GM06990 (cell line): ENCODE results near the gene PRLR.

Source experiments
- DNase-seq: peaks from one replicate; pipeline ENCODE4 v3.0.0-alpha.2; 2011; ENCODE audit not compliant: insufficient read length; ENCODE audit errors: extremely low read depth
- H3K27me3 ChIP-seq: replicated peaks from 2 replicates; pipeline ENCODE4 v1.6.0; 2011; ENCODE audit warnings: low read length; ENCODE audit not compliant: control insufficient read depth, insufficient read depth
- H3K36me3 ChIP-seq: 2 replicates; pipeline ENCODE4 v1.5.1; 2011; ENCODE audit warnings: low read length; ENCODE audit not compliant: control insufficient read depth, insufficient read depth
- H3K4me3 ChIP-seq: replicated peaks from 2 replicates; pipeline ENCODE4 v1.5.1; 2011; ENCODE audit warnings: low read depth, mild to moderate bottlenecking, control low read depth, low read length
- CTCF ChIP-seq: IDR thresholded peaks from 2 replicates; pipeline ENCODE4 v1.5.1; 2011; ENCODE audit warnings: low read length, control low read depth, mild to moderate bottlenecking, inconsistent platforms; ENCODE audit not compliant: insufficient read depth, poor library complexity, severe bottlenecking

PRLR gene

GRCh38 chr5:35012365-35012764, 217.9 kb downstream of the PRLR start:
- no peak for TF ChIP-seq CTCF
- no peak overlapping the region for H3K4me3 ChIP-seq
- H3K27me3 ChIP-seq = no peaks in the 10 kb centered on the region
- no peak for DNase-seq
- H3K36me3 ChIP-seq = no peaks in the 10 kb centered on the region

GRCh38 chr5:35010676-35011075, 219.6 kb downstream of the PRLR start:
- H3K27me3 ChIP-seq = no peaks in the 10 kb centered on the region
- H3K4me3 ChIP-seq = no peak overlapping the region
- no peaks in the 10 kb centered on the region for H3K36me3 ChIP-seq
- no peak for DNase-seq
- TF ChIP-seq CTCF = no peak

GRCh38 chr5:35009657-35010056, 220.6 kb downstream of the PRLR start:
- TF ChIP-seq CTCF = no peak
- Histone ChIP-seq H3K27me3 (no peaks in the 10 kb centered on the region), H3K36me3 (no peaks in the 10 kb centered on the region), H3K4me3 (no peak overlapping the region)
- no peak for DNase-seq

- no peaks in the 10 kb centered on the region for H3K36me3 ChIP-seq
- no peak for TF ChIP-seq CTCF
- no peak overlapping the region for H3K4me3 ChIP-seq
- DNase-seq = no peak
- H3K27me3 ChIP-seq = no peaks in the 10 kb centered on the region
Measured at GRCh38 chr5:35009019-35009418, 221.3 kb downstream of the PRLR start.

GRCh38 chr5:35004771-35005170, 225.5 kb downstream of the PRLR start:
- Histone ChIP-seq H3K36me3 (no peaks in the 10 kb centered on the region), H3K27me3 (no peaks in the 10 kb centered on the region; the same call in 1 of the 2 replicates), H3K4me3 (no peak overlapping the region)
- TF ChIP-seq CTCF = no peak
- no peak for DNase-seq

- H3K27me3 ChIP-seq = no peaks in the 10 kb centered on the region; the same call in 1 of the 2 replicates
- TF ChIP-seq CTCF = no peak
- H3K36me3 ChIP-seq = no peaks in the 10 kb centered on the region
- DNase-seq = no peak
- no peak overlapping the region for H3K4me3 ChIP-seq
Measured at GRCh38 chr5:35004200-35004599, 226.1 kb downstream of the PRLR start.
